Measurements from ENCODE around the gene PTPRD.

The PTPRD gene

GRCh38 chr9:8706998-8707397 is 1905.8 kb downstream of the PTPRD start:
- no peaks in the 10 kb centered on the region for H3F3A ChIP-seq (ENCODE audit: control insufficient read depth, insufficient read depth)
- H4K20me1 ChIP-seq (ENCODE audit: control insufficient read depth, insufficient read depth, low read depth, low read length): no peaks in the 10 kb centered on the region
- no peaks in the 10 kb centered on the region for H3K27me3 ChIP-seq (ENCODE audit: control insufficient read depth, low read length)
- no peaks in the 10 kb centered on the region for H3K4me1 ChIP-seq (ENCODE audit: control insufficient read depth, low read length)
- no peaks in the 10 kb centered on the region for H3K79me2 ChIP-seq (ENCODE audit: control insufficient read depth, low read length)
- no peak overlapping the region for H3K4me2 ChIP-seq (ENCODE audit: low read length)
- no peaks in the 10 kb centered on the region for H3K9me3 ChIP-seq (ENCODE audit: control insufficient read depth, insufficient read depth, low read length)
- H3K4me3 ChIP-seq (ENCODE audit: low read length): no peak overlapping the region
- no peak overlapping the region for H3K27ac ChIP-seq (ENCODE audit: low read depth, low read length)
- TF ChIP-seq EZH2phosphoT487 (IDR thresholded peaks at IDR 0.05; ENCODE audit: borderline replicate concordance, low read length): no peak
- no peak for TF ChIP-seq CTCF (IDR thresholded peaks at IDR 0.05; ENCODE audit: low read depth, low read length, poor library complexity, severe bottlenecking)
- no peaks in the 10 kb centered on the region for H3K36me3 ChIP-seq (ENCODE audit: control insufficient read depth, low read length)
- no peaks in the 10 kb centered on the region for H3K9me2 ChIP-seq (replicated peaks; ENCODE audit: control insufficient read depth, low read length)

- Histone ChIP-seq H3K36me3 (ENCODE audit: control insufficient read depth, low read length) (no peaks in the 10 kb centered on the region), H4K20me1 (ENCODE audit: control insufficient read depth, insufficient read depth, low read depth, low read length) (no peaks in the 10 kb centered on the region), H3K9me2 (replicated peaks; ENCODE audit: control insufficient read depth, low read length) (no peaks in the 10 kb centered on the region), H3K4me3 (ENCODE audit: low read length) (no peak overlapping the region), H3K27me3 (ENCODE audit: control insufficient read depth, low read length) (no peaks in the 10 kb centered on the region), H3K4me1 (ENCODE audit: control insufficient read depth, low read length) (no peaks in the 10 kb centered on the region), H3K79me2 (ENCODE audit: control insufficient read depth, low read length) (no peaks in the 10 kb centered on the region), H3K9me3 (ENCODE audit: control insufficient read depth, insufficient read depth, low read length) (no peaks in the 10 kb centered on the region), H3K27ac (ENCODE audit: low read depth, low read length) (no peak overlapping the region), H3K4me2 (ENCODE audit: low read length) (no peak overlapping the region), H3F3A (ENCODE audit: control insufficient read depth, insufficient read depth) (no peaks in the 10 kb centered on the region)
- no peak for TF ChIP-seq EZH2phosphoT487 (IDR thresholded peaks at IDR 0.05; ENCODE audit: borderline replicate concordance, low read length)
- TF ChIP-seq CTCF (IDR thresholded peaks at IDR 0.05; ENCODE audit: low read depth, low read length, poor library complexity, severe bottlenecking): no peak
These were observed 1906.3 kb downstream of the PTPRD start for GRCh38 chr9:8706531-8706930.

GRCh38 chr9:8705861-8706260 is 1906.9 kb downstream of the PTPRD start:
- H4K20me1 ChIP-seq (ENCODE audit: control insufficient read depth, insufficient read depth, low read depth, low read length): no peaks in the 10 kb centered on the region
- H3K4me2 ChIP-seq (ENCODE audit: low read length): no peak overlapping the region
- H3K27me3 ChIP-seq (ENCODE audit: control insufficient read depth, low read length): no peaks in the 10 kb centered on the region
- H3K9me2 ChIP-seq (replicated peaks; ENCODE audit: control insufficient read depth, low read length): no peaks in the 10 kb centered on the region
- TF ChIP-seq EZH2phosphoT487 (IDR thresholded peaks at IDR 0.05; ENCODE audit: borderline replicate concordance, low read length): no peak
- TF ChIP-seq CTCF (IDR thresholded peaks at IDR 0.05; ENCODE audit: low read depth, low read length, poor library complexity, severe bottlenecking): no peak
- no peaks in the 10 kb centered on the region for H3K9me3 ChIP-seq (ENCODE audit: control insufficient read depth, insufficient read depth, low read length)
- H3K27ac ChIP-seq (ENCODE audit: low read depth, low read length): no peak overlapping the region
- no peaks in the 10 kb centered on the region for H3K4me1 ChIP-seq (ENCODE audit: control insufficient read depth, low read length)
- H3F3A ChIP-seq (ENCODE audit: control insufficient read depth, insufficient read depth): no peaks in the 10 kb centered on the region
- H3K79me2 ChIP-seq (ENCODE audit: control insufficient read depth, low read length): no peaks in the 10 kb centered on the region
- H3K4me3 ChIP-seq (ENCODE audit: low read length): no peak overlapping the region
- no peaks in the 10 kb centered on the region for H3K36me3 ChIP-seq (ENCODE audit: control insufficient read depth, low read length)

- Histone ChIP-seq H3K4me3 (ENCODE audit: low read length) (no peak overlapping the region), H3K36me3 (ENCODE audit: control insufficient read depth, low read length) (no peaks in the 10 kb centered on the region), H3K4me2 (ENCODE audit: low read length) (no peak overlapping the region), H3K9me3 (ENCODE audit: control insufficient read depth, insufficient read depth, low read length) (no peaks in the 10 kb centered on the region), H3K9me2 (replicated peaks; ENCODE audit: control insufficient read depth, low read length) (no peaks in the 10 kb centered on the region), H3K79me2 (ENCODE audit: control insufficient read depth, low read length) (no peaks in the 10 kb centered on the region), H3K27me3 (ENCODE audit: control insufficient read depth, low read length) (no peaks in the 10 kb centered on the region), H3F3A (ENCODE audit: control insufficient read depth, insufficient read depth) (no peaks in the 10 kb centered on the region), H3K27ac (ENCODE audit: low read depth, low read length) (no peak overlapping the region), H3K4me1 (ENCODE audit: control insufficient read depth, low read length) (no peaks in the 10 kb centered on the region), H4K20me1 (ENCODE audit: control insufficient read depth, insufficient read depth, low read depth, low read length) (no peaks in the 10 kb centered on the region)
- TF ChIP-seq EZH2phosphoT487 (IDR thresholded peaks at IDR 0.05; ENCODE audit: borderline replicate concordance, low read length): no peak
- no peak for TF ChIP-seq CTCF (IDR thresholded peaks at IDR 0.05; ENCODE audit: low read depth, low read length, poor library complexity, severe bottlenecking)
These were observed 1908.9 kb downstream of the PTPRD start for GRCh38 chr9:8703904-8704303.

Measured in DOHH2 (cell line).